GM10266 (cell line): Measurements from ENCODE around the gene FLNC.

ENCODE experiments used
- DNase-seq: peaks from one replicate; pipeline ENCODE4 v3.0.0; 2012; ENCODE audit errors: extremely low spot score
- CTCF ChIP-seq: IDR thresholded peaks from 2 replicates; pipeline ENCODE4 v1.5.1; 2012; ENCODE audit warnings: mild to moderate bottlenecking, low read depth; ENCODE audit not compliant: control insufficient read depth, insufficient read depth; ENCODE audit errors: missing control alignments

Gene FLNC

DNA sequence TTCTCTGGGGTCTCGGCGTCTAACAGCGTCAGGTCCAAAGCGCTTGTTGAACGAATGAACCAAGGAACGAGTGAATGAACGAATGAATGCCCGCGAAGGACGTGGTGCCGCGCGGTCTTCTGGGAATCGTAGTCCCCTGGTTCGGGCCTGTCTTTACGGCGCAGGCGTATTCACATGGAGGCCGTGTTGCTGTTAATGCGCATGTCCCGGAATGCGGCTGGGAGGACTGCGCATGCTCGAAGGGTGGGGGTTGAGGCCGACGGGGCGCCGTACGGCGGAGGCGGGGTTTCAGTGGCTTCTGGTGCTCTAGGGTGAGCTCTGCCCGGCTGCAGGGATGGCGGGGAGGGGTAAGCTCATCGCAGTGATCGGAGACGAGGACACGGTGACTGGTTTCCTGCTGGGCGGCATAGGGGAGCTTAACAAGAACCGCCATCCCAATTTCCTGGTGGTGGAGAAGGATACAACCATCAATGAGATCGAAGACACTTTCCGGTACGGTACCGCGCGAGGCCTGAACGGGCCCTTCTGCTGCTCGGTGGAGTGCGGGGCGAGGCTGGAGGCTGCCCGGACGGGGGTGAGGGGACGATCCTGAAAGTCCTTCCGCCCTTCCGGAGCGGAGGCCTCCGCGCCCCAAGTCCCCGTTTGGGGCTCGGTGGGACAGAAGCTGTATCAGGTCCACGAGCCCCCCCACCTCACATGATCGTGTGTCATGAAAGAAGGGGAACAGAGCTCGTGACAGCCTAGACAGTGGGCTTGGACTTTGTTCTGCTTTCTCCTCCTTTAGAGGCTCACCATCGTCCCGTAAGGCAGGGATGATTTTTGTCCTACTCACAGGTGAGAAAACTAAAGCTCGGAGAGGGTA is 32.6 kb downstream of the FLNC start, which contains the start of gene ATP6V1F:
TSS of gene ATP6V1F (plus strand) at position 286 of the 862 bp plus-strand sequence. CDS start at position 335, 49 bp downstream.
- peak; percentile 99 for DNase-seq
- no peak for TF ChIP-seq CTCF

DNA sequence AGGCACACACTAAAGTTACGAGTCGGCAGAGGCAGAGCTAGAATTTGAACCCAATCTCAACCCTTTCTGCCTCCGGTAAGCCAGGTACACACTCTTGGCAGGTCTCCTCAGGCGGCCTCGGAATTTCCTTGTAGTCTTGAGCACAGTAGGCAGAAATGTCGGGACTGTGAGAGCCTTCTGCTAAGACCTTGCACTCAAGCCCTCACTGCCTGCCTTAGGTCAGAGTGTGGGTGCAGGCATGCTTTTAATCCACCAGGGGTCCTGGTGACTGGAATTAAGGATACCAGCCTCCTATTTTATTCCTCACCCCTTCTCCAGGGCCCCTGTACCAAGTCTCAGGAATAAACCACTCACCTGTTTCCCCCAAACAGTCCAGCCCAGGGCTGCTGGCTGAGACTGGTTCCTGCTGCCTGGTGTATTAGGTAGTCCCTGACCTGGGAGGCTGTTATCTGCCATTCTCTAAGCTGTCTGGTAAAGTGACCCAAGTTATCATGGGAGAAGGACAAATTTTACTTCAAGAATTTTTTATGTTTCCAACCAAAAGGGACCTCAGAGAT is 33.3 kb downstream of the FLNC start:
- TF ChIP-seq CTCF: peak; percentile 53
- peak; percentile 74 for DNase-seq

- DNase-seq: no peak
- TF ChIP-seq CTCF: no peak
Observed at GRCh38 chr7:128865303-128865702, 35.1 kb downstream of the FLNC start.

GRCh38 chr7:128865996-128866877 is 36.0 kb downstream of the FLNC start:
- no peak for DNase-seq
- no peak for TF ChIP-seq CTCF

DNA sequence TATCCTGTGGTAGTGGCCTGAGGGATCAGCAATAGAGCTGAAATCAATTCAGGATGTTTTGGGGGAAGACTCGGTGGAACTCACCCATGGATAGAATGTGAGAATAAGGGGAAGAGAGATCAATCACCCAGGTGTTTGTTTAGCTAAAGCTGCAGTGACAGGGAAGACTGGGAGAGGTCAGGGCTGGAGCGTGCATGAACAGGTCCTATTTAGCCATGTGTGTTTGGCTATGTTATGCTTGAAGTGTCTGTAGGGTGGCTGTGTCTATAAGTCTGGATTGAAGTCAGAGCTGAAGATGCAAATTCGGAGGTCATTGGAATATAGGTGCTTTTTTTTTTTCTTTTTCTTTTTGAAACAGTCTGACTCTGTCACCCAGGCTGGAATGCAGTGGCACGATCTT is 37.0 kb downstream of the FLNC start:
- no peak for DNase-seq
- no peak for TF ChIP-seq CTCF

- TF ChIP-seq CTCF: no peak
- no peak for DNase-seq
Observed at GRCh38 chr7:128867842-128868623, 37.8 kb downstream of the FLNC start.
